GM12892 (cell line): ENCODE results near the gene CC2D1B.

Source experiments
- DNase-seq: peaks from one replicate; pipeline ENCODE4 v3.0.0; 2011; ENCODE audit not compliant: insufficient read length
- FAIRE-seq: peaks from 2 replicates; lab custom pipeline; 2011; peaks lifted over from hg19 to GRCh38; lab: Jason Lieb, UNC
- POLR2A ChIP-seq: IDR thresholded peaks from 2 replicates; pipeline ENCODE4 v1.6.1; 2011; ENCODE audit warnings: low read depth, low read length, control low read depth
- POLR2AphosphoS5 ChIP-seq: IDR thresholded peaks from 2 replicates; pipeline ENCODE4 v1.6.1; 2011; ENCODE audit warnings: low read depth, low read length, control low read depth
- TAF1 ChIP-seq: IDR thresholded peaks from 2 replicates; pipeline ENCODE4 v1.6.1; 2011; ENCODE audit warnings: low read depth, mild to moderate bottlenecking, control low read depth, low read length, borderline replicate concordance

The CC2D1B gene

DNA sequence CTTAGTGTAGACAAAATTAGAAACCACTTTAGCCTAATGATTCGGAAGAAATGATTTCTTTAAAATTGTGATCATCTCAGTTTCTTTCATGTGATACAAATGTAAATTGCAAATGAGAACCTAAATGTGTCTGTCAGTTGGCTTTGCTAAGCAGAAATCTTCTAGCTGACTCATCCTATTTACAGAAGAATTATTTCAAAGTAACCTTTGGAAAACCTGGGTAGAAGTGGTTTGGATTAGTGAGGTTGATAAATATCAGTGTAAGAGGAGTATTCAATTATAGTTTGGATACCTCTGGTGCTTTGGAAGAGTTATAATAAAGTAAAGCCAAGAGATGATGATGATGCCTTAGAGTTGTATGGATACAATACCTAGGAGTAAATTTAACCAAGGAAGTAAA, 37.4 kb downstream of the CC2D1B start:
- no peak for TF ChIP-seq POLR2A
- DNase-seq = no peak
- FAIRE-seq = no peak

DNA sequence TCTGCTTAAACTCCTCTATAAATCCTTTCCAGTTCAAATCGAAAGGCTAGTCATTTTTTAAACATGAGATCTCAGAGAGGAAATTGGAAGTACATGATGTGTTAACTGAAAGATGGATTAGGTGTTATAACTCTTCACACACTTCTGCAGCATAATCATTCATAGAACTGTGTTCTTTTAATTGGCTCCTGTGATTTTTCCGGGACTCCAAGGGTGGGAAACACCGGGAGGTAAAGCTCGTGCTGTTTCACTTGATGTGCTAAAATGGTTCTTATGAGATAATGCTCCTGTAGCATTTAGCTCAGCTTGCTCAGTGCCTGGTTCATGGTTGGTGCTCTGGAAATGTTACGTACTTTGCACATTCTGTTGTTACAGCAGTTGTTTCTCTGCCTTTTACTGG, 40.2 kb downstream of the CC2D1B start:
- DNase-seq (no peak), FAIRE-seq (no peak)
- no peak for TF ChIP-seq POLR2A
- TF ChIP-seq TAF1 = no peak
- no peak for TF ChIP-seq POLR2AphosphoS5

DNA sequence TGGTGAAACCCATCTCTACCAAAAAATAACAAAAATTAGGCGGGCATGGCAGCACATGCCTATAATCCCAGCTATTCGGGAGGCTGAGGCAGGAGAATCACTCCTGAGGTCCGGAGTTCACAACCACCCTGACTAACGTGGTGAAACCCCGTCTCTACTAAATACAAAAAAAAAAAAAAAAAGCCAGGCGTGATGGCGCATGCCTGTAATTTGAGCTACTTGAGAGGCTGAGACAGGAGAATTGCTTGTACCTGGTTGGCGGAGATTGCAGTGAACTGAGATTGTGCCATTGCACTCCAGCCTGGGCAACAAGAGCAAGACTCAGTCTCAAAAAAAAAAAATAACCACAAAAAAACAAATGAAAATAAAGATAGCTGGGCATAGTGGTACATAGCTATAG, 42.3 kb downstream of the CC2D1B start:
- no peak for TF ChIP-seq POLR2A
- no peak for TF ChIP-seq POLR2AphosphoS5
- TF ChIP-seq TAF1 = no peak
- FAIRE-seq (no peak), DNase-seq (no peak)

DNA sequence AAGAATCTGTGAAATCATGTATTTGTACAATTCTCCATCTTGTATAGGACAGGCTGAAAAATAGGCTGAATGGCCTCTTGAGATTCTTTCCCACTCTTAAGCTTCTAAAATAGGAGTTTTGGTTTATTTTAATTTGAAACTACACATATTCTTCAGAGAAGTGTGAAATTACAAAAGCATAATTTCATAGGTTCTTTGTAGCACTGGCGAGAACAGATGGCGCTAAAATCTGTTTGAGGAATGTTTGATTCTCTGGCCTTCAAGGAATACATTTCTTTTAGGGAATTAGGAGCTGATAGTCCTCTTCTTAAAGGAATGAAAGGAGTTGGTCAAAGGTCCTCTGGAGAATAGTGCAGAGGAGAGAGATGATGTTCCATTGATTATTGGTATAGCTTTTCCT, 44.9 kb downstream of the CC2D1B start:
- DNase-seq (no peak), FAIRE-seq (no peak)

DNA sequence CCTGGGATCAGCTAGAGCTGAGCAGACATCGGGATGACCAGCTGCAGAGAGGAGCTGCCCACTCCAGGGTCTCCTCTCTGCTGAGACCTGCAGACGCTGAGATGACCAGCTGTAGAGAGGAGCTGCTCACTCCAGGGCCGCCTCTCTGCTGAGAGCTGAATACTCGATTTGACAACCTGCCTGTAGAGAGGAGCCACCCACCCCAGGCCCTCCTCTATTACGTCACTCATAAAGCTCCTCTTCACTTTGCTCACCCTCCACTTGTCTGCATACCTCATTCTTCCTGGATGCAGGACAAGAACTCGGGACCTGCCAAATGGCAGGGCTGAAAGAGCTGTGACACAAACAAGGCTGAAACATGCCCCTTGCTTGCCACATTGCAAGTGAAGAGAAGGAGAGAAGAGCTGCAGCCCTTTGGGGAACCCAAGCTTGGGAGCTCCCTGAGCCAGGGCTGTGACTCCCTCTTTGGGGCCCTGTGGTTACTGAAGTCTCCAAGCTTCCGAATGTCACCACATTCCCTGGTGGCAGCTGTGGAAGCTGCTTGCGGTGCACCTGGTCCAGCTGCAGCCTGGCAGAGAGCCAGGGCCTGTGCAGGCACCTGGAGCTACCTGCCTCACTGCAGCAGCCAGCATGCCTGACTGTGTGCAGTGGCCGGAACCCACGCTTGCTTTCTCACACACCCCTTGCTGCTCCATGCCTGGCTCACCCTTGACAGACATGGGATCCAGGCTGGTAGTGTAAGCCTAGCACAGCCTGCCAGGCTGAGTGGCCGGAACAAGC, 59.6 kb downstream of the CC2D1B start:
- FAIRE-seq (no peak), DNase-seq (no peak)
- TF ChIP-seq TAF1 = no peak
- TF ChIP-seq POLR2AphosphoS5 = no peak
- no peak for TF ChIP-seq POLR2A

More for the DNA sequence above, 44.9 kb downstream of the CC2D1B start:
- TF ChIP-seq POLR2A = no peak
- TF ChIP-seq POLR2AphosphoS5 = no peak
- TF ChIP-seq TAF1 = no peak

DNA sequence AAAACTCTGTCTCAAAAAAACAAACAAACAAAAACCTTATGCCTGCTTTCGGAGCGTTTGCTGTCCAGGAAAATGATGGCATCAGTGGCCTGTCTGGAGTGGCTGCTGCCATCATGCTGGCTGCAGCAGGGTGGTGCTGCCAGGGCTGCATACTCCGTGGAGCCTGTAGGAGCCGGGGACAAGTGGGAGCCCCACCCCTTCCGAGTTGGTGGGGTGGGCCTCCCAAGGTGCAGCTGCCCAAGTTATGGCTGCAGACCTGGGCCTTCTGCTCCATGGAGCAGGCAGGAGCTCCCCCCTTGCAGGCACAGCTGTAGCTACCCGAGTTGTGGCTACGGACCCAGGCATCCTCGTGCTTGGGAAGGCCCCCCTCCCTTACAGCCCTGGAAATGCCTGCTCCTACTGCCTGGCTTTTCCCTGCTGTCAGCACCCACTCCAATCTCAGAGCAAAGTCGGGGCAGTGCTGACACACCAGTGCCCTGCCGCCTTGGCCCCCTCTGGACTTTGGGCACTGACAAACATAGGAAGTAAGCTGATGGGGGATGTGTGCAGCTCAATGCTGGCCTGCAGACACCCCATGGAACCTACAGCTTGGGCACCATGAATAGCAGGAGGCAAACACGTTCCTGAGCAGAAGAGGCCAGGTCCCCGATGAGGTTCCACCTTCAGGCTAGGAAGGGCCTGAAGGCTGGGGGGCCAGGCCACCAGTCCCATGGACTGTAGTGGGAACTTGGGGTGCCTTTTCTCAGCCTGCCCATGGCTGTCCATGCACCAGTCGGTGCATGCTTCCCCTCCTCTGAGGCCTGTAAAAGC, 60.4 kb downstream of the CC2D1B start:
- TF ChIP-seq POLR2AphosphoS5 (no peak), TAF1 (no peak), POLR2A (no peak)
- FAIRE-seq = no peak
- DNase-seq = no peak
